ENCODE measurements around the gene FOSL2. TPM values are rescaled to one million over a fixed set of nuclear protein-coding genes. Genes with fewer than 3 reads are reported as not detected.

Gene FOSL2
- total RNA-seq, 1 donor from 2014 or later: 2.7 TPM

DNA sequence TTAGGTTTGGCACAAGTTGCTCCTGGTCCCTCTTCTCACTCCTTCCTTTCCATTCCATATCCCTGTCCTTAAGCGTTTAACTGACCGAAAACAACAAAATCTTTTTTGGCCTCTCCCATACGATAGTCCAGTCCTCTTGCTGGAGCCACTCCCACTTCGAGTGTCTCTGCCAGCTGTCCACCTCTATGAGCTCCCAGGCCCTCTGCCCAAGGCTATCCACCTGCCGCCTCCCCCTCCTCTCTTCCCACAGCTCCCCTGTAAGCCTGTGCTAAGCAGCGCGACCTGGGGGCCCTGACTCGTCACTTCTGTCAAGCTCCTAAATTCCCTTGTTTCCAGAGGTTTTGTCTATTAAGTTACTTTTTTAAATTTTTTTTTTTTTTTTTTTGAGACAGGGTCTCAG, 47.0 kb upstream of the FOSL2 start:
- no peak for ATAC-seq (ENCODE audit: low read depth)
- ChIA-PET CTCF (no interaction called here), POLR2A (interaction anchor here (0.7 kb wide), 1 partner anchor 614 kb away, joined by 3 read pairs; no protein-coding TSS in a partner anchor)
- no peak overlapping the region for H3K27ac Mint-ChIP-seq
- no peak overlapping the region for H3K4me3 Mint-ChIP-seq
- no peaks in the 10 kb centered on the region for H3K27me3 Mint-ChIP-seq
- TF ChIP-seq CTCF (IDR thresholded peaks at IDR 0.05): no peak
- intact Hi-C loops (cut with micrococcal nuclease): no loop called here
- H3K36me3 Mint-ChIP-seq (ENCODE audit: low read depth): no peaks in the 10 kb centered on the region
- H3K9me3 Mint-ChIP-seq: no peaks in the 10 kb centered on the region
- no peak for DNase-seq
- H3K4me1 Mint-ChIP-seq: no peaks in the 10 kb centered on the region

- Mint-ChIP-seq H3K27me3 (no peaks in the 10 kb centered on the region), H3K9me3 (no peaks in the 10 kb centered on the region), H3K27ac (no peak overlapping the region), H3K36me3 (ENCODE audit: low read depth) (no peaks in the 10 kb centered on the region), H3K4me1 (no peaks in the 10 kb centered on the region), H3K4me3 (no peak overlapping the region)
- DNase-seq (no peak), ATAC-seq (ENCODE audit: low read depth) (no peak)
- TF ChIP-seq CTCF (IDR thresholded peaks at IDR 0.05): no peak
- POLR2A ChIA-PET: no interaction called here
- CTCF ChIA-PET: no interaction called here
- intact Hi-C loops (cut with micrococcal nuclease): no loop called here
These were observed 46.1 kb upstream of the FOSL2 start for GRCh38 chr2:28346587-28346986.

DNA sequence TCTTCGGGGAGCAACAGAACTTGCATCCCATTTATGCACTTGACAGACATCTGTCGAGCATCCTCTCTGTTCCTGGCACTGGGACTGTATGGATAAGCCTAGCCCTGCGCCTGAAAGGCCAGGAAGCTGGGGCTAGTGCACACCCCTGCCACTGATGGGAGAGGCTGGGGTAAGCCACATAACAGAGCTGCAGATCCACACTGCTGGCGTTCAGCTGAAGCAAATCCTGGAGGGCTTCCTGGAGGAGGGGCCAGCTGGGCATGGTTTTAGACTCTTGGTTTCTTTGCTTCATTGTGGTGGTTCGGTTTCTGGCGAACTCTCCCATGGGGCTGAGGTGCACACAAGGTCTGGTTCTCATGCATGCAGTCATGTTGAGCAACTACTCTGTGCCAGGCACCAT, 45.5 kb upstream of the FOSL2 start:
- Mint-ChIP-seq H3K9me3 (no peaks in the 10 kb centered on the region), H3K27ac (no peak overlapping the region), H3K36me3 (ENCODE audit: low read depth) (no peaks in the 10 kb centered on the region), H3K4me1 (no peaks in the 10 kb centered on the region), H3K27me3 (no peaks in the 10 kb centered on the region), H3K4me3 (no peak overlapping the region)
- ChIA-PET CTCF (no interaction called here), POLR2A (no interaction called here)
- no peak for DNase-seq
- intact Hi-C loops (cut with micrococcal nuclease): no loop called here
- TF ChIP-seq CTCF (IDR thresholded peaks at IDR 0.05): no peak
- ATAC-seq (ENCODE audit: low read depth): no peak

- H3K9me3 Mint-ChIP-seq: no peaks in the 10 kb centered on the region
- H3K36me3 Mint-ChIP-seq (ENCODE audit: low read depth): no peaks in the 10 kb centered on the region
- intact Hi-C loops (cut with micrococcal nuclease): no loop called here
- ChIA-PET POLR2A (no interaction called here), CTCF (no interaction called here)
- H3K27ac Mint-ChIP-seq: no peak overlapping the region
- DNase-seq (no peak), ATAC-seq (ENCODE audit: low read depth) (no peak)
- no peaks in the 10 kb centered on the region for H3K4me1 Mint-ChIP-seq
- H3K27me3 Mint-ChIP-seq: no peaks in the 10 kb centered on the region
- TF ChIP-seq CTCF (IDR thresholded peaks at IDR 0.05): no peak
- H3K4me3 Mint-ChIP-seq: no peak overlapping the region
These were observed 45.1 kb upstream of the FOSL2 start for GRCh38 chr2:28347596-28347995.

- POLR2A ChIA-PET: no interaction called here
- intact Hi-C loops (cut with micrococcal nuclease): no loop called here
- CTCF ChIA-PET: no interaction called here
These were observed 44.5 kb upstream of the FOSL2 start for GRCh38 chr2:28348149-28348567.

More at GRCh38 chr2:28348149-28348567, 44.5 kb upstream of the FOSL2 start:
- no peak for ATAC-seq (ENCODE audit: low read depth)
- Mint-ChIP-seq H3K27ac (no peak overlapping the region), H3K9me3 (no peaks in the 10 kb centered on the region), H3K27me3 (no peaks in the 10 kb centered on the region), H3K36me3 (ENCODE audit: low read depth) (no peaks in the 10 kb centered on the region), H3K4me3 (no peak overlapping the region), H3K4me1 (no peaks in the 10 kb centered on the region)
- no peak for DNase-seq
- no peak for TF ChIP-seq CTCF (IDR thresholded peaks at IDR 0.05)

All from activated B cell treated with CpG ODN at 0.5 μM for 24 hours (primary cell).